Measurements from ENCODE around the gene EPHB2.

EPHB2 gene

GRCh38 chr1:22835636-22836319, 125.1 kb downstream of the EPHB2 start:
- Histone ChIP-seq H3K9me3 (ENCODE audit: severe bottlenecking) (no peaks in the 10 kb centered on the region), H3K4me3 (ENCODE audit: severe bottlenecking) (no peak overlapping the region), H3K27ac (ENCODE audit: poor library complexity, severe bottlenecking) (no peak overlapping the region), H3K36me3 (ENCODE audit: low read depth) (no peaks in the 10 kb centered on the region), H3K27me3 (ENCODE audit: insufficient read depth, poor library complexity, severe bottlenecking) (no peaks in the 10 kb centered on the region), H3K4me1 (ENCODE audit: insufficient read depth, poor library complexity, severe bottlenecking) (peaks cover 25% of the 10 kb centered on the region)
- ATAC-seq (ENCODE audit: low read depth) (no peak), DNase-seq (ENCODE audit: low spot score) (no peak)
- TF ChIP-seq CTCF (IDR thresholded peaks at IDR 0.05; ENCODE audit: poor library complexity, severe bottlenecking) = no peak

GRCh38 chr1:22836850-22837249, 126.2 kb downstream of the EPHB2 start:
- ATAC-seq (ENCODE audit: low read depth) = no peak
- Histone ChIP-seq H3K4me3 (ENCODE audit: severe bottlenecking) (no peak overlapping the region), H3K27me3 (ENCODE audit: insufficient read depth, poor library complexity, severe bottlenecking) (no peaks in the 10 kb centered on the region), H3K36me3 (ENCODE audit: low read depth) (no peaks in the 10 kb centered on the region), H3K9me3 (ENCODE audit: severe bottlenecking) (no peaks in the 10 kb centered on the region), H3K27ac (ENCODE audit: poor library complexity, severe bottlenecking) (no peak overlapping the region), H3K4me1 (ENCODE audit: insufficient read depth, poor library complexity, severe bottlenecking) (peaks cover 15% of the 10 kb centered on the region)
- TF ChIP-seq CTCF (IDR thresholded peaks at IDR 0.05; ENCODE audit: poor library complexity, severe bottlenecking) = no peak
- no peak for DNase-seq (ENCODE audit: low spot score)

DNA sequence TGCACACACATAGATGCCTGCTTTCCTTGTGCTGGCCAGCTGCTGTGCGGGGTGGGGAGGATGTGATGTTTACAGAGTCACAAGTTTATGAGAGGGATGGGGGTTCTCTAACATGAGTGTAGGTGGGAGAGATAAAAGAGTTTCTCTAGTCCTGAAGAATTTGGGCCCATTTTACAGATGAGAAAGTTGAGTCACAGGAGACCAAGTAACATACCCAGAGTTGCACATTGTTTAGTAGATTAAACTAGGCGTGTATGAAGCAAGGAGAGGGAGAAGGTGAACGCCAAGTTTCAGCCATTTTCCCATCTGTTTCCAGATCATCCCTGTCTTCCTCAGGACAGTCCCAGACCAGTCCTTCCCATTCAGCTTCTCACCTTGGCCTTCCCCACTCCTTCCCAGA, 126.7 kb downstream of the EPHB2 start:
- H3K27ac ChIP-seq (ENCODE audit: poor library complexity, severe bottlenecking) = no peak overlapping the region
- H3K27me3 ChIP-seq (ENCODE audit: insufficient read depth, poor library complexity, severe bottlenecking) = no peaks in the 10 kb centered on the region
- peaks cover 11% of the 10 kb centered on the region for H3K4me1 ChIP-seq (ENCODE audit: insufficient read depth, poor library complexity, severe bottlenecking)
- H3K36me3 ChIP-seq (ENCODE audit: low read depth) = no peaks in the 10 kb centered on the region
- DNase-seq (ENCODE audit: low spot score) (no peak), ATAC-seq (ENCODE audit: low read depth) (no peak)
- H3K9me3 ChIP-seq (ENCODE audit: severe bottlenecking) = no peaks in the 10 kb centered on the region
- no peak for TF ChIP-seq CTCF (IDR thresholded peaks at IDR 0.05; ENCODE audit: poor library complexity, severe bottlenecking)
- no peak overlapping the region for H3K4me3 ChIP-seq (ENCODE audit: severe bottlenecking)

DNA sequence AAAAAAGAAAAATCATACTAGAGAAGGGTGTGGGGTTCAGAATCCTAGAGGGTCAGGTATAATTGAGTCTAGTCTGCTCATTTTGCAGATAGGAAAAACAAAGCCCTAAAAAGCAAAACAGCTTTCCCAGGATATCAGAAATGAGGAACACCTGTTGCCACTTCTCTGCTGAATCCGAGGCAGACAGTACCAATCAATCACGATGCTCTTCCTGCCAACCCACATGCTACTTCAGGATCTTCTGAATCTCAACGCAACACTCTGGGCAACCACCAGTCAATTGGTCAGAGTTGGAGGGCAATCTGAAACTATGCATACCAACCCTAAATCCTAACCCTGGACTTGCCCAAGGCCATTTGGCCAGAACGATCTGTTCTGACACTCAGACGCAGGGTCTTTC, 128.3 kb downstream of the EPHB2 start:
- Histone ChIP-seq H3K4me3 (ENCODE audit: severe bottlenecking) (no peak overlapping the region), H3K27ac (ENCODE audit: poor library complexity, severe bottlenecking) (no peak overlapping the region), H3K4me1 (ENCODE audit: insufficient read depth, poor library complexity, severe bottlenecking) (peaks cover 5% of the 10 kb centered on the region), H3K27me3 (ENCODE audit: insufficient read depth, poor library complexity, severe bottlenecking) (no peaks in the 10 kb centered on the region), H3K36me3 (ENCODE audit: low read depth) (no peaks in the 10 kb centered on the region), H3K9me3 (ENCODE audit: severe bottlenecking) (no peaks in the 10 kb centered on the region)
- no peak for TF ChIP-seq CTCF (IDR thresholded peaks at IDR 0.05; ENCODE audit: poor library complexity, severe bottlenecking)
- ATAC-seq (ENCODE audit: low read depth) = no peak
- no peak for DNase-seq (ENCODE audit: low spot score)

GRCh38 chr1:22839806-22840205, 129.2 kb downstream of the EPHB2 start:
- Histone ChIP-seq H3K4me3 (ENCODE audit: severe bottlenecking) (no peak overlapping the region), H3K36me3 (ENCODE audit: low read depth) (no peaks in the 10 kb centered on the region), H3K9me3 (ENCODE audit: severe bottlenecking) (no peaks in the 10 kb centered on the region), H3K4me1 (ENCODE audit: insufficient read depth, poor library complexity, severe bottlenecking) (no peaks in the 10 kb centered on the region), H3K27ac (ENCODE audit: poor library complexity, severe bottlenecking) (no peak overlapping the region), H3K27me3 (ENCODE audit: insufficient read depth, poor library complexity, severe bottlenecking) (no peaks in the 10 kb centered on the region)
- DNase-seq (ENCODE audit: low spot score) (no peak), ATAC-seq (ENCODE audit: low read depth) (no peak)
- no peak for TF ChIP-seq CTCF (IDR thresholded peaks at IDR 0.05; ENCODE audit: poor library complexity, severe bottlenecking)
